CD1c-positive myeloid dendritic cell (primary cell): ENCODE data around the gene POLR3GL.

Experiments
- DNase-seq: peaks from one replicate; pipeline ENCODE4 v3.0.0-alpha.2; 2016; ENCODE audit errors: extremely low spot score

Gene POLR3GL

GRCh38 chr1:145992958-145993617, 28.6 kb downstream of the POLR3GL start:
- DNase-seq = peak; percentile 31

GRCh38 chr1:145993618-145994390, 29.3 kb downstream of the POLR3GL start:
- peak; percentile 24 for DNase-seq

GRCh38 chr1:145994391-145995120, 30.1 kb downstream of the POLR3GL start:
- no peak for DNase-seq

GRCh38 chr1:145995148-145995881, 30.8 kb downstream of the POLR3GL start:
- no peak for DNase-seq

- no peak for DNase-seq
These were observed 31.5 kb downstream of the POLR3GL start for GRCh38 chr1:145995964-145996432.

- peak; percentile 97 for DNase-seq
These were observed 32.0 kb downstream of the POLR3GL start, which contains the start of gene TXNIP for GRCh38 chr1:145996433-145997015. TXNIP (minus strand) TSS chr1:145996579; CDS start chr1:145996266, 313 bp downstream.

GRCh38 chr1:145997016-145997717, 32.7 kb downstream of the POLR3GL start:
- DNase-seq = peak; percentile 65

GRCh38 chr1:145997718-145998023, 33.2 kb downstream of the POLR3GL start:
- DNase-seq = no peak

- DNase-seq = peak; percentile 61
These were observed 35.0 kb downstream of the POLR3GL start for GRCh38 chr1:145999321-146000024.

- DNase-seq = no peak
These were observed 37.2 kb downstream of the POLR3GL start for GRCh38 chr1:146001709-146002108.

GRCh38 chr1:146007489-146008133, 43.1 kb downstream of the POLR3GL start:
- no peak for DNase-seq

GRCh38 chr1:146010126-146010738, 45.7 kb downstream of the POLR3GL start:
- no peak for DNase-seq

- DNase-seq = peak; percentile 85
These were observed 48.4 kb downstream of the POLR3GL start for GRCh38 chr1:146012703-146013558.

- DNase-seq = no peak
These were observed 49.1 kb downstream of the POLR3GL start for GRCh38 chr1:146013559-146013922.

- DNase-seq = no peak
These were observed 52.4 kb downstream of the POLR3GL start for GRCh38 chr1:146016891-146017290.

- DNase-seq = no peak
These were observed 55.0 kb downstream of the POLR3GL start for GRCh38 chr1:146019231-146020057.
